ENCODE results near the gene PKHD1. TPM values are rescaled to one million over a fixed set of nuclear protein-coding genes. Genes with fewer than 3 reads are reported as not detected.

PKHD1 gene
- polyA plus RNA-seq, 1 of the 3 experiments (the other 2 are of a cell fraction) = not detected

DNA sequence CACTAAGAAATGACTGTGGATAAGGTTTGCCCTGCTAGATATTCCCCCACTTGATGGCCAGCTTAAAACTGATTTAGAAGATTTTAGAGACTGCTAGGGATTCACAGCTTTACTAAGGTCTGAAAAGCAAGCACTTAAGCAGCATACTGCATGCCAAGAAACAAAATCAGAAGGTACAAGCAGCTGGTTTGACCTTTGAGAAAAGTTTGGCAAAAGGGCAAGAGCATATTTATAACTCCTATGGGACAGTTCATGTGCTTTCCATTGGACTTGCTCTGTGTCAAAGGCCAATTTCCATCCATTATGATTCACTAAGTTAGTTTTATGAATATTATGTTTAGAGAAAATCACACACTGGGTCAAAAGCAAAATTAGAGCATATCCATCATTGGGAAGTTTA, 402.8 kb downstream of the PKHD1 start:
- DNase-seq = no peak
- H3F3A ChIP-seq (replicated peaks; ENCODE audit: insufficient read depth) = no peaks in the 10 kb centered on the region
- peaks cover 0 to 3% of the 10 kb centered on the region in 2 experiments; a peak in 2 of 4 replicates for H3K4me1 ChIP-seq (ENCODE audit: control insufficient read depth in 1 of 2, insufficient read depth in 2 of 2, low read depth in 1 of 2, low read length in 1 of 2)
- ChIA-PET CTCF (no interaction called here), POLR2A (no interaction called here)
- no peak overlapping the region for H3K4me3 ChIP-seq (ENCODE audit: low read depth in 2 of 2, low read length in 1 of 2)
- no peaks in the 10 kb centered on the region for H4K20me1 ChIP-seq (ENCODE audit: insufficient read depth)
- H3K9me3 ChIP-seq = no peaks in the 10 kb centered on the region
- H3K79me2 ChIP-seq (ENCODE audit: insufficient read depth) = no peaks in the 10 kb centered on the region
- H3K27ac ChIP-seq (ENCODE audit: low read depth in 2 of 2, low read length in 1 of 2) = no peak overlapping the region
- H3K9ac ChIP-seq = no peak overlapping the region
- no peaks in the 10 kb centered on the region for H3K9me2 ChIP-seq
- no peak for TF ChIP-seq EP300 (IDR thresholded peaks at IDR 0.05; ENCODE audit: borderline replicate concordance in 1 of 2, low read depth in 1 of 2, low read length in 1 of 2)
- no peak for TF ChIP-seq FOXJ3 (CRISPR knock-in tag; IDR thresholded peaks at IDR 0.05)
- TF ChIP-seq, protein P1, sequence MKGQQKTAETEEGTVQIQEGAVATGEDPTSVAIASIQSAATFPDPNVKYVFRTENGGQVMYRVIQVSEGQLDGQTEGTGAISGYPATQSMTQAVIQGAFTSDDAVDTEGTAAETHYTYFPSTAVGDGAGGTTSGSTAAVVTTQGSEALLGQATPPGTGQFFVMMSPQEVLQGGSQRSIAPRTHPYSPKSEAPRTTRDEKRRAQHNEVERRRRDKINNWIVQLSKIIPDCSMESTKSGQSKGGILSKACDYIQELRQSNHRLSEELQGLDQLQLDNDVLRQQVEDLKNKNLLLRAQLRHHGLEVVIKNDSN (IDR thresholded peaks at IDR 0.05; ENCODE audit: borderline replicate concordance, low read depth) = no peak
- no peak for TF ChIP-seq SMC3 (IDR thresholded peaks at IDR 0.05; ENCODE audit: low read depth, low read length)
- H3K27me3 ChIP-seq (ENCODE audit: insufficient read depth) = no peaks in the 10 kb centered on the region
- H3K36me3 ChIP-seq (replicated peaks in 1 of 2; ENCODE audit: control insufficient read depth in 1 of 2, insufficient read depth in 2 of 2, low read length in 1 of 2) = no peaks in the 10 kb centered on the region
- no peak overlapping the region for H3K4me2 ChIP-seq
- H2AFZ ChIP-seq (ENCODE audit: low read depth) = no peak overlapping the region

DNA sequence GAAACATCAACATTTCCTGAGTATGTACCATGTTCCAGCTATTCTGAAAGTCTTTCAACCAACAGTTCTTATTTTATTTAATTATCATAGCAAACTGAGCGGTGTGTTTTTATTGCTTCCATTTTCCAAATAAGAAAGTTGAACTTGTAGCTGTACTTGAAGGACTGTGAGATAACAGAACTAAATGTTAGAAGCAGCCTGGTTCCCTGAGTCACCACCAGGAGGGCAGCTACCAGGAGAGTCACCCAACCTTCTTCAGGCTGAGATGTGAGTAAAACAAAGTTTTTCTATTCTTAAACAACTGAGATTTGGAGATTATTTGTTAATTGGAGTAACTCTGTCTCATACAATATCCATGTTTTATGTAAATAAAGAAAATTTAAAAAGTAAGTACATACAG, 403.4 kb downstream of the PKHD1 start:
- H3K9me2 ChIP-seq = no peaks in the 10 kb centered on the region
- ChIA-PET POLR2A (no interaction called here), CTCF (interaction anchor here (1.1 kb wide), 1 partner anchor 158 kb away, joined by 3 read pairs; no protein-coding TSS in a partner anchor)
- H3K27me3 ChIP-seq (ENCODE audit: insufficient read depth) = no peaks in the 10 kb centered on the region
- H3K79me2 ChIP-seq (ENCODE audit: insufficient read depth) = no peaks in the 10 kb centered on the region
- no peak overlapping the region for H2AFZ ChIP-seq (ENCODE audit: low read depth)
- H3K4me1 ChIP-seq (ENCODE audit: control insufficient read depth in 1 of 2, insufficient read depth in 2 of 2, low read depth in 1 of 2, low read length in 1 of 2) = peaks cover 0 to 5% of the 10 kb centered on the region in 2 experiments; a peak in 2 of 4 replicates
- DNase-seq = no peak
- no peaks in the 10 kb centered on the region for H3K36me3 ChIP-seq (replicated peaks in 1 of 2; ENCODE audit: control insufficient read depth in 1 of 2, insufficient read depth in 2 of 2, low read length in 1 of 2)
- H3F3A ChIP-seq (replicated peaks; ENCODE audit: insufficient read depth) = no peaks in the 10 kb centered on the region
- no peak overlapping the region for H3K9ac ChIP-seq
- no peak overlapping the region for H3K4me3 ChIP-seq (ENCODE audit: low read depth in 2 of 2, low read length in 1 of 2)
- H4K20me1 ChIP-seq (ENCODE audit: insufficient read depth) = no peaks in the 10 kb centered on the region
- 37% methylated on average over 1 of the region's 1 CpG for WGBS (ENCODE audit: low lambda C conversion rate)
- H3K4me2 ChIP-seq = no peak overlapping the region
- no peaks in the 10 kb centered on the region for H3K9me3 ChIP-seq
- TF ChIP-seq FOXJ3 (CRISPR knock-in tag; IDR thresholded peaks at IDR 0.05) (no peak), NRF1 (IDR thresholded peaks at IDR 0.05; ENCODE audit: low read depth, low read length) (no peak), FOXM1 (IDR thresholded peaks at IDR 0.05; ENCODE audit: low read depth) (no peak), MXI1 (IDR thresholded peaks at IDR 0.05; ENCODE audit: low read depth, low read length) (no peak), EP300 (IDR thresholded peaks at IDR 0.05; ENCODE audit: borderline replicate concordance in 1 of 2, low read depth in 1 of 2, low read length in 1 of 2) (no peak), YY1 (IDR thresholded peaks at IDR 0.05; ENCODE audit: low read depth) (no peak), GABPA (IDR thresholded peaks at IDR 0.05; ENCODE audit: low read depth) (no peak), NFIC (IDR thresholded peaks at IDR 0.05; ENCODE audit: borderline replicate concordance) (no peak), MEF2A (IDR thresholded peaks at IDR 0.05; ENCODE audit: borderline replicate concordance, low read depth) (no peak), TEAD4 (IDR thresholded peaks at IDR 0.05; ENCODE audit: borderline replicate concordance, insufficient read depth) (no peak), RFX5 (IDR thresholded peaks at IDR 0.05; ENCODE audit: low read length) (no peak), CHD2 (IDR thresholded peaks at IDR 0.05; ENCODE audit: low read length, partially characterized antibody) (no peak)
- TF ChIP-seq, protein P2, sequence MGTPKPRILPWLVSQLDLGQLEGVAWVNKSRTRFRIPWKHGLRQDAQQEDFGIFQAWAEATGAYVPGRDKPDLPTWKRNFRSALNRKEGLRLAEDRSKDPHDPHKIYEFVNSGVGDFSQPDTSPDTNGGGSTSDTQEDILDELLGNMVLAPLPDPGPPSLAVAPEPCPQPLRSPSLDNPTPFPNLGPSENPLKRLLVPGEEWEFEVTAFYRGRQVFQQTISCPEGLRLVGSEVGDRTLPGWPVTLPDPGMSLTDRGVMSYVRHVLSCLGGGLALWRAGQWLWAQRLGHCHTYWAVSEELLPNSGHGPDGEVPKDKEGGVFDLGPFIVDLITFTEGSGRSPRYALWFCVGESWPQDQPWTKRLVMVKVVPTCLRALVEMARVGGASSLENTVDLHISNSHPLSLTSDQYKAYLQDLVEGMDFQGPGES (IDR thresholded peaks at IDR 0.05; ENCODE audit: low read depth, low read length) = no peak
- TF ChIP-seq, protein P3, sequence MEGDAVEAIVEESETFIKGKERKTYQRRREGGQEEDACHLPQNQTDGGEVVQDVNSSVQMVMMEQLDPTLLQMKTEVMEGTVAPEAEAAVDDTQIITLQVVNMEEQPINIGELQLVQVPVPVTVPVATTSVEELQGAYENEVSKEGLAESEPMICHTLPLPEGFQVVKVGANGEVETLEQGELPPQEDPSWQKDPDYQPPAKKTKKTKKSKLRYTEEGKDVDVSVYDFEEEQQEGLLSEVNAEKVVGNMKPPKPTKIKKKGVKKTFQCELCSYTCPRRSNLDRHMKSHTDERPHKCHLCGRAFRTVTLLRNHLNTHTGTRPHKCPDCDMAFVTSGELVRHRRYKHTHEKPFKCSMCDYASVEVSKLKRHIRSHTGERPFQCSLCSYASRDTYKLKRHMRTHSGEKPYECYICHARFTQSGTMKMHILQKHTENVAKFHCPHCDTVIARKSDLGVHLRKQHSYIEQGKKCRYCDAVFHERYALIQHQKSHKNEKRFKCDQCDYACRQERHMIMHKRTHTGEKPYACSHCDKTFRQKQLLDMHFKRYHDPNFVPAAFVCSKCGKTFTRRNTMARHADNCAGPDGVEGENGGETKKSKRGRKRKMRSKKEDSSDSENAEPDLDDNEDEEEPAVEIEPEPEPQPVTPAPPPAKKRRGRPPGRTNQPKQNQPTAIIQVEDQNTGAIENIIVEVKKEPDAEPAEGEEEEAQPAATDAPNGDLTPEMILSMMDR (IDR thresholded peaks at IDR 0.05) = no peak; the same call in 1 of the 2 replicates
- TF ChIP-seq, protein P4, sequence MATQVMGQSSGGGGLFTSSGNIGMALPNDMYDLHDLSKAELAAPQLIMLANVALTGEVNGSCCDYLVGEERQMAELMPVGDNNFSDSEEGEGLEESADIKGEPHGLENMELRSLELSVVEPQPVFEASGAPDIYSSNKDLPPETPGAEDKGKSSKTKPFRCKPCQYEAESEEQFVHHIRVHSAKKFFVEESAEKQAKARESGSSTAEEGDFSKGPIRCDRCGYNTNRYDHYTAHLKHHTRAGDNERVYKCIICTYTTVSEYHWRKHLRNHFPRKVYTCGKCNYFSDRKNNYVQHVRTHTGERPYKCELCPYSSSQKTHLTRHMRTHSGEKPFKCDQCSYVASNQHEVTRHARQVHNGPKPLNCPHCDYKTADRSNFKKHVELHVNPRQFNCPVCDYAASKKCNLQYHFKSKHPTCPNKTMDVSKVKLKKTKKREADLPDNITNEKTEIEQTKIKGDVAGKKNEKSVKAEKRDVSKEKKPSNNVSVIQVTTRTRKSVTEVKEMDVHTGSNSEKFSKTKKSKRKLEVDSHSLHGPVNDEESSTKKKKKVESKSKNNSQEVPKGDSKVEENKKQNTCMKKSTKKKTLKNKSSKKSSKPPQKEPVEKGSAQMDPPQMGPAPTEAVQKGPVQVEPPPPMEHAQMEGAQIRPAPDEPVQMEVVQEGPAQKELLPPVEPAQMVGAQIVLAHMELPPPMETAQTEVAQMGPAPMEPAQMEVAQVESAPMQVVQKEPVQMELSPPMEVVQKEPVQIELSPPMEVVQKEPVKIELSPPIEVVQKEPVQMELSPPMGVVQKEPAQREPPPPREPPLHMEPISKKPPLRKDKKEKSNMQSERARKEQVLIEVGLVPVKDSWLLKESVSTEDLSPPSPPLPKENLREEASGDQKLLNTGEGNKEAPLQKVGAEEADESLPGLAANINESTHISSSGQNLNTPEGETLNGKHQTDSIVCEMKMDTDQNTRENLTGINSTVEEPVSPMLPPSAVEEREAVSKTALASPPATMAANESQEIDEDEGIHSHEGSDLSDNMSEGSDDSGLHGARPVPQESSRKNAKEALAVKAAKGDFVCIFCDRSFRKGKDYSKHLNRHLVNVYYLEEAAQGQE (IDR thresholded peaks at IDR 0.05; ENCODE audit: low read depth, low read length) = no peak
- TF ChIP-seq, protein P1 (IDR thresholded peaks at IDR 0.05; ENCODE audit: borderline replicate concordance, low read depth) = no peak
- TF ChIP-seq, protein P5, sequence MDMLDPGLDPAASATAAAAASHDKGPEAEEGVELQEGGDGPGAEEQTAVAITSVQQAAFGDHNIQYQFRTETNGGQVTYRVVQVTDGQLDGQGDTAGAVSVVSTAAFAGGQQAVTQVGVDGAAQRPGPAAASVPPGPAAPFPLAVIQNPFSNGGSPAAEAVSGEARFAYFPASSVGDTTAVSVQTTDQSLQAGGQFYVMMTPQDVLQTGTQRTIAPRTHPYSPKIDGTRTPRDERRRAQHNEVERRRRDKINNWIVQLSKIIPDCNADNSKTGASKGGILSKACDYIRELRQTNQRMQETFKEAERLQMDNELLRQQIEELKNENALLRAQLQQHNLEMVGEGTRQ (IDR thresholded peaks at IDR 0.05; ENCODE audit: borderline replicate concordance, low read depth, low read length) = no peak
- no peak overlapping the region for H3K27ac ChIP-seq (ENCODE audit: low read depth in 2 of 2, low read length in 1 of 2)

All from SK-N-SH (cell line).